Progenitor cell of endocrine pancreas (in vitro differentiated cells): ENCODE measurements around the gene CTNNA3. TPM values are rescaled to one million over a fixed set of nuclear protein-coding genes. Genes with fewer than 3 reads are reported as not detected.

Experiments used
- DNase-seq: peaks from one replicate; pipeline ENCODE4 v3.0.0; 2021; ENCODE audit warnings: low spot score; ENCODE audit not compliant: unreplicated experiment
- H3K27ac Mint-ChIP-seq: 2 replicates; pipeline ENCODE4 v1.8.0; 2021; ENCODE audit warnings: mild to moderate bottlenecking, moderate library complexity, mixed read lengths
- H3K27me3 Mint-ChIP-seq: 2 replicates; pipeline ENCODE4 v1.8.0; 2021; ENCODE audit warnings: mixed read lengths
- H3K36me3 Mint-ChIP-seq: 2 replicates; pipeline ENCODE4 v1.8.0; 2022; ENCODE audit warnings: mixed read lengths; ENCODE audit not compliant: insufficient read depth
- H3K4me1 Mint-ChIP-seq: 2 replicates; pipeline ENCODE4 v1.8.0; 2021; ENCODE audit warnings: low read depth, mixed read lengths
- H3K4me3 Mint-ChIP-seq: 2 replicates; pipeline ENCODE4 v1.8.0; 2021; ENCODE audit warnings: low read depth, mild to moderate bottlenecking, moderate library complexity, mixed read lengths
- H3K9me3 Mint-ChIP-seq: 2 replicates; pipeline ENCODE4 v1.8.0; 2021; ENCODE audit warnings: low read depth, mixed read lengths
- CTCF ChIP-seq: fragments of 200-600 bp; sonication (generic); IDR thresholded peaks from one replicate; pipeline ENCODE4 v1.5.0; 2021; ENCODE audit warnings: antibody characterized with exemption, mild to moderate bottlenecking; ENCODE audit not compliant: unreplicated experiment
- total RNA-seq: library from RNA; stranded (reverse); gene quantifications from 2 replicates; pipeline ENCODE4 v1.2.1, GENCODE V29; 2021

Gene CTNNA3
- total RNA-seq, 1 donor from 2014 or later = 1.7 TPM

DNA sequence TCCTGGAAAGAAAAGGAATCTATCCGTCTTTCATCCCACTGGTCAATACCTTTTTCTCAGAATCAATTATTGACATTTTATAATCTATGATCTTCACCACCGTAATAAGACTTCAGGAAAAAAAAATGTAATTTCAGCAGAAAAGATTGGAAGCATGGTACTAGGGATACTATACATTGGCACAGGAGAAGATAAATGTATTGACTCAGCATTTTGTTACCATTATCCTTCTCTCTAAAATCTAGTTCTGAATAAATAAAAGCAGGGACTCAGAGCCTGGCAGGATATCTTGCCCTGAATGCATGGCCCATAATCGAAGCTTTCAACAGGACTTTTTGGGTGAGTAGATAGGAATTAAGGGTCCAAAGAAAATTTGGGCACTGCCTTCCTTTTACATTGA is 649.5 kb downstream of the CTNNA3 start:
- no peak for DNase-seq
- H3K4me1 Mint-ChIP-seq = peaks cover 7% of the 10 kb centered on the region
- no peak overlapping the region for H3K4me3 Mint-ChIP-seq
- no peak overlapping the region for H3K27ac Mint-ChIP-seq
- H3K27me3 Mint-ChIP-seq = no peaks in the 10 kb centered on the region
- H3K36me3 Mint-ChIP-seq = no peaks in the 10 kb centered on the region
- H3K9me3 Mint-ChIP-seq = peaks cover 2% of the 10 kb centered on the region
- no peak for TF ChIP-seq CTCF

GRCh38 chr10:67045404-67045803 is 650.6 kb downstream of the CTNNA3 start:
- no peak for TF ChIP-seq CTCF
- Mint-ChIP-seq H3K4me3 (no peak overlapping the region), H3K27me3 (no peaks in the 10 kb centered on the region), H3K27ac (no peak overlapping the region), H3K36me3 (no peaks in the 10 kb centered on the region), H3K4me1 (peaks cover 7% of the 10 kb centered on the region), H3K9me3 (peaks cover 2% of the 10 kb centered on the region)
- DNase-seq = no peak

- peaks cover 9% of the 10 kb centered on the region for H3K4me1 Mint-ChIP-seq
- no peak for TF ChIP-seq CTCF
- no peak for DNase-seq
- H3K4me3 Mint-ChIP-seq = no peak overlapping the region
- no peaks in the 10 kb centered on the region for H3K27me3 Mint-ChIP-seq
- no peak overlapping the region for H3K27ac Mint-ChIP-seq
- H3K9me3 Mint-ChIP-seq = peaks cover 2% of the 10 kb centered on the region
- no peaks in the 10 kb centered on the region for H3K36me3 Mint-ChIP-seq
Observed at GRCh38 chr10:67043041-67043440, 653.0 kb downstream of the CTNNA3 start.

DNA sequence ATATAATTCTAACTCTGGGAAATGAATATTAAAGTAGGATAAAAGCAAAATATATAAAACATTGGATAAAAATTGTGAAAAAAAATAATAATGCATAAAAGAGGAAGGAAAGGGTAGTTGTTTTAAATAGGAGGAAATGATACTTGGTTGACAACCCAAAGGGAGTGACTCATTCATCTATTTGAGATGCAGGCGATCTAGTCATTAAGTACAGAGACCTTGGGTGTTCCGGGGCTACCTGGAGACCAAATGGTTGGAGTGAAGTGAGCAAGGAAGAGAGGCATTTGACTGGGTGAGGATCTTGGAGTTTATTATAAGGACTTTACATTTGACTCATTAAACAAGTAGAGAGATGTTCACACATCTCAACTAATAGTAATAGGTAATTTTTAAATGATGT is 659.2 kb downstream of the CTNNA3 start:
- Mint-ChIP-seq H3K9me3 (no peaks in the 10 kb centered on the region), H3K27me3 (no peaks in the 10 kb centered on the region), H3K4me3 (no peak overlapping the region), H3K27ac (no peak overlapping the region), H3K36me3 (no peaks in the 10 kb centered on the region), H3K4me1 (peaks cover 2% of the 10 kb centered on the region)
- TF ChIP-seq CTCF = no peak
- DNase-seq = no peak

DNA sequence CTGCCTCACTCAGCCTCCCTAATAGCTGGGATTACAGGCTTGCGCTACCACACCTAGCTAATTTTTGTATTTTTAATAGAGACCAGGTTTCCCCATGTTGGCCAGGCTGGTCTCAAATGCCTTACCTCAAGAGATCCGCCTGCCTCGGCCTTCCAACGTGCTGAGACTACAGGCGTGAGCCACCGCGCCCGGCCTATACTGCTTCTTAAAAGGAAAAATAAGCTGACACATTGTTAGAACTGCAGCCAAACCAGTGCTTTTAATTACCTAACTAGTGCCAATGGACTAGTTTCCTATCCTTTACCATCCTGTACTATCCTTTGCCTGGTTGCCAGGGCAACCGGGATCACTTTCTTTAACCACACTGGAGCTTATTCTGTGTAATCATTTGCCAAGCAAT is 662.1 kb downstream of the CTNNA3 start:
- Mint-ChIP-seq H3K27me3 (no peaks in the 10 kb centered on the region), H3K27ac (no peak overlapping the region), H3K4me3 (no peak overlapping the region), H3K36me3 (no peaks in the 10 kb centered on the region), H3K9me3 (no peaks in the 10 kb centered on the region), H3K4me1 (no peaks in the 10 kb centered on the region)
- no peak for TF ChIP-seq CTCF
- no peak for DNase-seq
